ENCODE data around the gene GRIK5. TPM values are rescaled to one million over a fixed set of nuclear protein-coding genes. Genes with fewer than 3 reads are reported as not detected.

The GRIK5 gene
- total and polyA plus RNA-seq, 2 of the 8 experiments (the other 6 are each of a cell fraction or from before 2014, with no cell fraction given), result 17.8 to 42.9 TPM

- no peak overlapping the region for H2BK12ac ChIP-seq (ENCODE audit: low read depth, low read length)
- no peak overlapping the region for H4K5ac ChIP-seq (ENCODE audit: insufficient read length, low read depth, low read length)
- no peaks in the 10 kb centered on the region for H3K4me1 ChIP-seq (replicated peaks in 1 of 4; ENCODE audit: control insufficient read depth in 3 of 4, insufficient read depth in 4 of 4, low read length in 3 of 4)
- H2AFZ ChIP-seq (ENCODE audit: low read length), result no peak overlapping the region
- no peak overlapping the region for H2BK5ac ChIP-seq (ENCODE audit: low read depth, low read length)
- H3K79me1 ChIP-seq (ENCODE audit: low read depth, low read length), result no peaks in the 10 kb centered on the region
- H3K56ac ChIP-seq (replicated peaks; ENCODE audit: insufficient read length, low read depth, low read length), result no peak overlapping the region
- no peaks in the 10 kb centered on the region for H3K27me3 ChIP-seq (replicated peaks in 1 of 4; ENCODE audit: control insufficient read depth in 3 of 4, extremely low read depth in 1 of 4, insufficient read depth in 3 of 4, low read length in 3 of 4)
- no peak overlapping the region for H3K18ac ChIP-seq (ENCODE audit: extremely low read depth, low read length)
- H3K4me3 ChIP-seq (ENCODE audit: extremely low read depth in 1 of 4, insufficient read depth in 2 of 4, low read depth in 3 of 4, low read length in 4 of 4), result no peak overlapping the region
- H3K4ac ChIP-seq (replicated peaks; ENCODE audit: insufficient read length, low read depth, low read length), result no peak overlapping the region
- no peak overlapping the region for H3K23ac ChIP-seq (ENCODE audit: insufficient read length)
- H3K23me2 ChIP-seq (ENCODE audit: low read depth, low read length), result no peaks in the 10 kb centered on the region
- FAIRE-seq (no peak), DNase-seq (ENCODE audit: low read depth in 1 of 2, low spot score in 2 of 2) (no peak)
- 91% methylated on average over 8 of the region's 8 CpGs; no CpG with 5 or more reads in 1 of the 2 experiments for WGBS, 2 experiments (ENCODE audit: extremely low coverage in 1 of 2, insufficient coverage in 1 of 2, insufficient read length in 1 of 2, insufficient replicate concordance in 2 of 2, low coverage in 1 of 2, low lambda C conversion rate in 2 of 2, missing lambda C conversion rate in 1 of 2)
- no peak overlapping the region for H2BK15ac ChIP-seq (ENCODE audit: low read length)
- ChIA-PET POLR2A (ENCODE audit: partially characterized antibody) (interaction anchor here (0.9 kb wide), 1 partner anchor 14 kb away, joined by 3 read pairs; no protein-coding TSS in a partner anchor), CTCF (ENCODE audit: partially characterized antibody) (no interaction called here)
- no peak overlapping the region for H4K8ac ChIP-seq (ENCODE audit: extremely low read depth, insufficient read depth, low read length)
- no peak overlapping the region for H2AK5ac ChIP-seq (ENCODE audit: low read depth, low read length)
- H3K9ac ChIP-seq (replicated peaks in 1 of 4; ENCODE audit: extremely low read depth in 1 of 4, low read depth in 3 of 4, low read length in 3 of 4), result no peak overlapping the region
- H2BK20ac ChIP-seq (ENCODE audit: low read length), result no peak overlapping the region
- H3K14ac ChIP-seq (ENCODE audit: insufficient read length), result no peak overlapping the region
- no peak overlapping the region for H3K27ac ChIP-seq (ENCODE audit: low read depth, low read length)
- no peaks in the 10 kb centered on the region for H3K9me3 ChIP-seq (ENCODE audit: insufficient read depth in 2 of 2, low read depth in 1 of 2, low read length in 1 of 2)
- H4K91ac ChIP-seq (replicated peaks; ENCODE audit: insufficient read length, low read length), result no peak overlapping the region
- no peak overlapping the region for H2BK120ac ChIP-seq (replicated peaks; ENCODE audit: low read depth, low read length)
- H4K20me1 ChIP-seq (replicated peaks in 1 of 2; ENCODE audit: control insufficient read depth in 1 of 2, insufficient read depth in 2 of 2, low read length in 2 of 2), result peaks cover 0 to 3% of the 10 kb centered on the region in 2 experiments
- peaks cover 0 to 8% (median 3%) of the 10 kb centered on the region in 4 experiments; a peak in 5 of 8 replicates for H3K36me3 ChIP-seq (ENCODE audit: control insufficient read depth in 2 of 4, insufficient read depth in 4 of 4, low read length in 3 of 4)
- H3K79me2 ChIP-seq (ENCODE audit: control insufficient read depth in 1 of 2, insufficient read depth in 2 of 2, low read length in 2 of 2), result no peaks in the 10 kb centered on the region
- H3K4me2 ChIP-seq (ENCODE audit: insufficient read depth in 1 of 2, low read depth in 2 of 2, low read length in 2 of 2), result no peak overlapping the region
- TF ChIP-seq SIN3A (conservative IDR thresholded peaks at IDR 0.05 in 1 of 2, IDR thresholded peaks at IDR 0.05 in 1 of 2; ENCODE audit: low read depth in 1 of 2, low read length in 2 of 2) (no peak), GABPA (IDR thresholded peaks at IDR 0.05; ENCODE audit: borderline replicate concordance, insufficient read depth, low read length) (no peak), SP2 (IDR thresholded peaks at IDR 0.05; ENCODE audit: low read length) (no peak), FOSL1 (IDR thresholded peaks at IDR 0.05; ENCODE audit: insufficient read depth, low read depth, low read length) (no peak), TCF12 (IDR thresholded peaks at IDR 0.05; ENCODE audit: low read depth, low read length) (no peak), CBX8 (IDR thresholded peaks at IDR 0.05; ENCODE audit: borderline replicate concordance, low read depth, low read length) (no peak), POLR2A (IDR thresholded peaks at IDR 0.05; ENCODE audit: control extremely low read depth in 1 of 2, low read depth in 2 of 2, low read length in 2 of 2) (no peak), TAF1 (IDR thresholded peaks at IDR 0.05; ENCODE audit: low read depth, low read length) (no peak), MAX (IDR thresholded peaks at IDR 0.05) (no peak), SP1 (IDR thresholded peaks at IDR 0.05; ENCODE audit: low read depth, low read length) (no peak), CBX5 (IDR thresholded peaks at IDR 0.05; ENCODE audit: low read depth, low read length) (no peak), RFX5 (IDR thresholded peaks at IDR 0.05; ENCODE audit: borderline replicate concordance, low read depth, low read length) (no peak), RBBP5 (IDR thresholded peaks at IDR 0.05; ENCODE audit: borderline replicate concordance, low read depth, low read length) (no peak), SUZ12 (IDR thresholded peaks at IDR 0.05; ENCODE audit: low read length) (no peak)
- TF ChIP-seq, protein P1, sequence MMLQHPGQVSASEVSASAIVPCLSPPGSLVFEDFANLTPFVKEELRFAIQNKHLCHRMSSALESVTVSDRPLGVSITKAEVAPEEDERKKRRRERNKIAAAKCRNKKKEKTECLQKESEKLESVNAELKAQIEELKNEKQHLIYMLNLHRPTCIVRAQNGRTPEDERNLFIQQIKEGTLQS (IDR thresholded peaks at IDR 0.05; ENCODE audit: insufficient read depth, low read depth, low read length), result no peak
Observed at GRCh38 chr19:41974652-41975051, 95.4 kb downstream of the GRIK5 start.
